HEK293 (cell line): ENCODE data around the gene VAMP5.

Source experiments
- CTCF ChIP-seq: fragments of 450-650 bp; formaldehyde crosslinking; IDR thresholded peaks from 2 replicates; pipeline ENCODE4 v1.5.1; 2016; ENCODE audit warnings: missing biosample characterization, missing genetic modification characterization
- HOXA7 ChIP-seq: sonication (generic); formaldehyde crosslinking; IDR thresholded peaks from 2 replicates; pipeline ENCODE4 v1.8.1; 2022; ENCODE audit warnings: missing genetic modification reagents, borderline replicate concordance
- SALL2 ChIP-seq: fragments of 450-650 bp; formaldehyde crosslinking; IDR thresholded peaks from 2 replicates; pipeline ENCODE4 v1.5.0; 2017; ENCODE audit warnings: missing biosample characterization, mild to moderate bottlenecking, missing genetic modification characterization, borderline replicate concordance
- ZNF211 ChIP-seq: fragments of 450-650 bp; formaldehyde crosslinking; IDR thresholded peaks from 2 replicates; pipeline ENCODE4 v1.5.1; 2016; ENCODE audit warnings: low read depth, missing biosample characterization, missing genetic modification characterization
- ZNF24 ChIP-seq: fragments of 450-650 bp; formaldehyde crosslinking; IDR thresholded peaks from 2 replicates; pipeline ENCODE4 v1.5.1; 2016; ENCODE audit warnings: missing biosample characterization, missing genetic modification characterization
- ZNF449 ChIP-seq: fragments of 450-650 bp; formaldehyde crosslinking; IDR thresholded peaks from 2 replicates; pipeline ENCODE4 v1.5.1; 2017; ENCODE audit warnings: missing biosample characterization, mild to moderate bottlenecking, missing genetic modification characterization, moderate library complexity
- ZNF561 ChIP-seq: fragments of 450-650 bp; IDR thresholded peaks from 2 replicates; pipeline ENCODE4 v1.5.1; 2018; ENCODE audit warnings: missing biosample characterization, missing genetic modification characterization, borderline replicate concordance

GRCh38 chr2:85619617-85620016, 35.4 kb downstream of the VAMP5 start:
- TF ChIP-seq CTCF (tag by site-specific recombination) (no peak), ZNF561 (no peak), ZNF449 (tag by site-specific recombination) (no peak), SALL2 (tag by site-specific recombination) (no peak), ZNF211 (tag by site-specific recombination) (no peak), HOXA7 (CRISPR knock-in tag) (no peak), ZNF24 (no peak)
